Spleen (tissue), 11 donors: Measurements from ENCODE around the gene TSPAN12. TPM values are rescaled to one million over a fixed set of nuclear protein-coding genes. Genes with fewer than 3 reads are reported as not detected.

Source experiments
- DNase-seq: peaks from one replicate; pipeline ENCODE4 v3.0.0-alpha.2; 2020
- H3K27ac ChIP-seq, 8 donors: fragments of 200-600 bp; sonication (generic) in 7 of 8; 1 replicate in 4 of 8; 2 replicates in 4 of 8; pipeline versions ENCODE4 v1.5.0 to v1.8.0; 2016 to 2021; ENCODE audit warnings: inconsistent platforms in 4 of 8, mild to moderate bottlenecking in 4 of 8, moderate library complexity in 1 of 8
- H3K27me3 ChIP-seq, 7 donors: fragments of 200-600 bp; sonication (generic) in 6 of 7; replicated peaks in 1 of 7; 1 replicate in 4 of 7; 2 replicates in 3 of 7; pipeline versions ENCODE4 v1.5.0 to v1.8.0; 2016 to 2021; ENCODE audit warnings: inconsistent platforms in 3 of 7, mild to moderate bottlenecking in 1 of 7
- H3K36me3 ChIP-seq, 6 donors: fragments of 200-600 bp; sonication (generic) in 5 of 6; 1 replicate in 4 of 6; 2 replicates in 2 of 6; pipeline versions ENCODE4 v1.5.0 to v1.8.0; 2016 to 2021; ENCODE audit warnings: inconsistent platforms in 2 of 6
- H3K4me1 ChIP-seq, 6 donors: fragments of 200-600 bp; sonication (generic) in 5 of 6; 1 replicate in 3 of 6; 2 replicates in 3 of 6; pipeline versions ENCODE4 v1.5.0 to v1.8.0; 2016 to 2021; ENCODE audit warnings: inconsistent platforms in 3 of 6
- H3K4me3 ChIP-seq, 8 donors: fragments of 200-600 bp; sonication (generic) in 7 of 8; 1 replicate in 4 of 8; 2 replicates in 4 of 8; pipeline versions ENCODE4 v1.5.0 to v1.8.0; 2016 to 2021; ENCODE audit warnings: inconsistent platforms in 4 of 8, mild to moderate bottlenecking in 4 of 8, moderate library complexity in 2 of 8
- H3K9me3 ChIP-seq, 8 donors: fragments of 200-600 bp; sonication (generic) in 7 of 8; 1 replicate in 4 of 8; 2 replicates in 4 of 8; pipeline versions ENCODE4 v1.5.0 to v1.8.0; 2016 to 2021; ENCODE audit warnings: inconsistent platforms in 4 of 8
- POLR2A ChIP-seq, 3 donors: fragments of 450-650 bp; IDR thresholded peaks; one replicate each; pipeline ENCODE4 v1.5.1; 2017; ENCODE audit warnings: antibody characterized with exemption in 3 of 3, mild to moderate bottlenecking in 1 of 3
- POLR2AphosphoS5 ChIP-seq, 3 donors: sonication (generic); formaldehyde crosslinking; IDR thresholded peaks; one replicate each; pipeline ENCODE4 v1.5.1; 2017; ENCODE audit warnings: antibody characterized with exemption in 3 of 3
- WGBS, 5 donors: extraction: QIAGEN DNeasy Blood & Tissue Kit in 3 of 5; methylation state at CpG; one replicate each; pipeline versions ENCODE4 v1.1.5 to v1.1.7; 2013 to 2018; 5-methylcytosine and 5-hydroxymethylcytosine counted together
- intact Hi-C: fragments of 100-400 bp; cut with DNase I; formaldehyde crosslinking; loops from one replicate; pipeline ENCODE4 v1.15.0; 2023; ENCODE audit warnings: low total_unique reads
- polyA plus RNA-seq, 3 donors: library from polyadenylated mRNA; stranded (reverse); fragments of 200-250 nt; gene quantifications; one replicate each; pipeline ENCODE4 v1.2.1, GENCODE V29; 2013
- total RNA-seq, 7 donors: library from RNA; depleted of rRNA in 3 of 7; stranded (reverse); fragments of >200 nt in 3 of 7; fragmentation: NEBNext Ultra II Directional in 4 of 7; extraction: Animal tissue kit (Norgen Biotek cat#: 25700) in 4 of 7; gene quantifications; one replicate each; pipeline versions ENCODE4 v1.1.0 to v1.2.1, GENCODE V29; 2016 to 2021
- TF ChIP-seq, protein P1 (sequence below), 11 experiments: fragments of 200-600 bp in 7 of 11; fragments of 450-650 bp in 4 of 11; sonication (generic) in 4 of 11; IDR thresholded peaks in 8 of 11; conservative IDR thresholded peaks in 3 of 11; 1 replicate in 7 of 11; 2 replicates in 4 of 11; pipeline versions ENCODE4 v1.4.0 to v1.8.0; 2016 to 2021; ENCODE audit warnings: antibody characterized with exemption in 11 of 11, inconsistent platforms in 4 of 11, mild to moderate bottlenecking in 1 of 11
- donor health status: healthy with polysubstance abuse.
- donor health status: DM: no; HTN: no; CAD: no; lungs with moderate emphysema.
- donor health status: DM: no; HTN: no; CAD: no.
- donor health status: Bipolar disorder and iron deficiency.
- donor health status: healthy.
- donor health status: DM: no; HTN: no; CAD: no.
- donor health status: DM: yes; HTN: yes; CAD: no.

Gene TSPAN12
- total and polyA plus RNA-seq, 10 donors: 4.7 to 61.2 (median 41.4) TPM

DNA sequence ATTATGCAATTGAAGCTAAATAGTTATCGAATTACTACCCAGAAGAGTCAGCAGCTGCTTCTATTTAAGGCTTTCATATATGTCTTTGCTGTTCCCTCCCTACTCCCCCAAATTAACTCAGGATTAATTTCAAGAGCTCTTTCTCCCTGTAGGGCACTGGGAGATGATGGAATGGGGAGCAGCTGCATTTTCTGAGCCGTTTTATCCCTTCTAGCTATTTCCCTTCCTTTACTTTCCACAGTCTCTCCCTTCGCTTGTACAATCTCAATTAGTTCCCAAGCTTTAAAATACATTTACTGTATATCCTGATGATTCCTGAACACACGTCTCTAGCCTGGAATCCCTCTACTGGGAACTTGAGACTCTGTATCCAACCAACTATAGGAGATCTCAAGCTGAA lies 19.8 kb upstream of the TSPAN12 start:
- DNase-seq: no peak
- H3K4me1 ChIP-seq: no peaks in the 10 kb centered on the region
- no peak for TF ChIP-seq POLR2AphosphoS5 (IDR thresholded peaks at IDR 0.05)
- TF ChIP-seq, protein P1, sequence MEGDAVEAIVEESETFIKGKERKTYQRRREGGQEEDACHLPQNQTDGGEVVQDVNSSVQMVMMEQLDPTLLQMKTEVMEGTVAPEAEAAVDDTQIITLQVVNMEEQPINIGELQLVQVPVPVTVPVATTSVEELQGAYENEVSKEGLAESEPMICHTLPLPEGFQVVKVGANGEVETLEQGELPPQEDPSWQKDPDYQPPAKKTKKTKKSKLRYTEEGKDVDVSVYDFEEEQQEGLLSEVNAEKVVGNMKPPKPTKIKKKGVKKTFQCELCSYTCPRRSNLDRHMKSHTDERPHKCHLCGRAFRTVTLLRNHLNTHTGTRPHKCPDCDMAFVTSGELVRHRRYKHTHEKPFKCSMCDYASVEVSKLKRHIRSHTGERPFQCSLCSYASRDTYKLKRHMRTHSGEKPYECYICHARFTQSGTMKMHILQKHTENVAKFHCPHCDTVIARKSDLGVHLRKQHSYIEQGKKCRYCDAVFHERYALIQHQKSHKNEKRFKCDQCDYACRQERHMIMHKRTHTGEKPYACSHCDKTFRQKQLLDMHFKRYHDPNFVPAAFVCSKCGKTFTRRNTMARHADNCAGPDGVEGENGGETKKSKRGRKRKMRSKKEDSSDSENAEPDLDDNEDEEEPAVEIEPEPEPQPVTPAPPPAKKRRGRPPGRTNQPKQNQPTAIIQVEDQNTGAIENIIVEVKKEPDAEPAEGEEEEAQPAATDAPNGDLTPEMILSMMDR (IDR thresholded peaks at IDR 0.05 in 8 of 11, conservative IDR thresholded peaks at IDR 0.05 in 3 of 11): no peak
- H3K9me3 ChIP-seq: no peaks in the 10 kb centered on the region
- WGBS, 5 donors: 79 to 86% (median 85%) methylated on average over 4 of the region's 4 CpGs
- no peak overlapping the region for H3K27ac ChIP-seq
- no peak overlapping the region for H3K4me3 ChIP-seq
- H3K27me3 ChIP-seq: no peaks in the 10 kb centered on the region
- intact Hi-C loops: no loop called here
- H3K36me3 ChIP-seq: no peaks in the 10 kb centered on the region

DNA sequence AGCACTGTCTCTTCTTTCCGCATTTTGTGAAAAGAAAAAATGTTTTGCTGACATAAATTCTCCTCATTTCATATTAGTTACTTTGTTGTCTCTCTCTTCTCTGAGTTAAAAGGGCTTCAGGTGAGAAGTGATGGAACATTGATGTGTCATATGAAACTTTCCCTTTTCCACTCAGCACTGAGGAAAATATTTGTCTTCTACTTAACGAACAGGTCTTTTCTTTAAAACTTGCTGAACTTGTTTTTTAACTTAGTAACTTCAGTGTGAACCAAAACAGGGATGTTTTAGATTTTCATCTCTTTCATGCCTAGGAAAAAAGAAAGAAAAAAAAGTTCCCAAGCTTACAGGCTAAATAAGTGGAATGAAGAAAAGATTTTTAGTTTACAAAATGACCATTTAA lies 19.0 kb upstream of the TSPAN12 start:
- intact Hi-C loops: no loop called here
- H3K4me1 ChIP-seq: no peaks in the 10 kb centered on the region
- no peak overlapping the region for H3K4me3 ChIP-seq
- H3K36me3 ChIP-seq: no peaks in the 10 kb centered on the region
- H3K27ac ChIP-seq: no peak overlapping the region
- 84 to 91% (median 87%) methylated on average over 2 of the region's 2 CpGs for WGBS, 5 donors
- no peak for DNase-seq
- no peaks in the 10 kb centered on the region for H3K9me3 ChIP-seq
- TF ChIP-seq POLR2A (IDR thresholded peaks at IDR 0.05) (no peak), POLR2AphosphoS5 (IDR thresholded peaks at IDR 0.05) (no peak)
- TF ChIP-seq, protein P1 (IDR thresholded peaks at IDR 0.05 in 8 of 11, conservative IDR thresholded peaks at IDR 0.05 in 3 of 11): no peak
- no peaks in the 10 kb centered on the region for H3K27me3 ChIP-seq

DNA sequence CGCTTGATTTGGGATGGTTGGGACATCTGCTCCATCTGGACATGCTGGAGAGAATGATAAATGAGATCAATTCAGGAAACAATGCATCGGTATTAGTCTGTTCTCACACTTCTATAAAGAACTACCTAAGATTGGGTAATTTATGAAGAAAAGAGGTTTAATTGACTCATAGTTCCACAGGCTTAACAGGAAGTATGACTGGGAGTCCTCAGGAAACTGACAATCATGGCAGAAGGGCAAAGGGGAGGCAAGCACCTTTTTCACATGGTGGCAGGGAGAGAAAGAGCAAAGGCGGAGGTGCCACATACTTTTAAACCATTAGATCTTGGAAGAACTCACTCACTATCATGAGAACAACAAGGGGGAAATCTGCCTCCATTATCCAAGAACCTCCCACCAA lies 16.8 kb upstream of the TSPAN12 start:
- Histone ChIP-seq H3K27me3 (no peaks in the 10 kb centered on the region), H3K4me1 (no peaks in the 10 kb centered on the region)
- no peak for DNase-seq

DNA sequence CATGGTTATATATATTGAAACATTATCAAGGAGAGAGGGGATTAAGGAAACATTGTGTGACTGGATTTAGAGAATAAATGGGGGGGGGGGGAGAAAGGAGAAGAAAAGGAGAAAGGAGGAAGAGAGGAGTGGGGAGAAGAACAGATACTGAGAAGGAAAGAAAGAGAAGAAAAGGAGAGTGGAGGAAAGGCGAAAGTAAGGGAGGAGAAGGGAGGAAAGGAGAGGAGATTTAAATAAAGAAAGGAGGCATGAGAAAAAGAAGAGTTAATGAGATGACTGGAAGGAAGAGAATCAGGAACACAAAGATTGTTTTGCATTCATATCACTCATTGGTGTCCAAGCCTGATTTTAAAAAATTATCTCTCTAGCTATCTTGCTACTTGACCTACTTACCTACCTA lies 16.1 kb upstream of the TSPAN12 start:
- Histone ChIP-seq H3K27me3 (no peaks in the 10 kb centered on the region), H3K4me3 (no peak overlapping the region), H3K9me3 (no peaks in the 10 kb centered on the region), H3K4me1 (no peaks in the 10 kb centered on the region), H3K27ac (no peak overlapping the region), H3K36me3 (no peaks in the 10 kb centered on the region)
- no peak for DNase-seq
- 78 to 96% (median 89%) methylated on average over 1 of the region's 1 CpG for WGBS, 5 donors
- TF ChIP-seq, protein P1 (IDR thresholded peaks at IDR 0.05 in 8 of 11, conservative IDR thresholded peaks at IDR 0.05 in 3 of 11): no peak
- TF ChIP-seq POLR2AphosphoS5 (IDR thresholded peaks at IDR 0.05) (no peak), POLR2A (IDR thresholded peaks at IDR 0.05) (no peak)
- intact Hi-C loops: no loop called here

More for the DNA sequence above, 16.8 kb upstream of the TSPAN12 start:
- TF ChIP-seq, protein P1 (IDR thresholded peaks at IDR 0.05 in 8 of 11, conservative IDR thresholded peaks at IDR 0.05 in 3 of 11): no peak
- TF ChIP-seq POLR2AphosphoS5 (IDR thresholded peaks at IDR 0.05) (no peak), POLR2A (IDR thresholded peaks at IDR 0.05) (no peak)
- intact Hi-C loops: no loop called here
- Histone ChIP-seq H3K9me3 (no peaks in the 10 kb centered on the region), H3K36me3 (no peaks in the 10 kb centered on the region), H3K4me3 (no peak overlapping the region), H3K27ac (no peak overlapping the region)
- 85 to 92% (median 90%) methylated on average over 3 of the region's 3 CpGs for WGBS, 5 donors
